Mesenchymal stem cell (in vitro differentiated cells and primary cell): ENCODE measurements around the gene EPS15.

ENCODE experiments used
- DNase-seq: peaks from one replicate; pipeline ENCODE4 v3.0.0-alpha.2; 2013
- H2AFZ ChIP-seq: one replicate; pipeline ENCODE4 v1.6.1; 2013; ENCODE audit warnings: low read depth, mild to moderate bottlenecking, control low read depth, inconsistent platforms, low read length, moderate library complexity
- H2AK5ac ChIP-seq: 2 replicates; pipeline ENCODE4 v1.6.1; 2013; ENCODE audit warnings: low read length, moderate library complexity, mild to moderate bottlenecking, inconsistent platforms; ENCODE audit not compliant: severe bottlenecking
- H2BK120ac ChIP-seq: one replicate; pipeline ENCODE4 v1.6.1; 2013; ENCODE audit warnings: low read depth, mild to moderate bottlenecking, inconsistent platforms, low read length, moderate library complexity
- H2BK12ac ChIP-seq, 2 experiments: one replicate each; pipeline ENCODE4 v1.6.1; 2013; ENCODE audit warnings: inconsistent platforms in 2 of 2, low read length in 2 of 2, mild to moderate bottlenecking in 2 of 2, moderate library complexity in 2 of 2, control low read depth in 1 of 2
- H2BK15ac ChIP-seq: one replicate; pipeline ENCODE4 v1.6.1; 2013; ENCODE audit warnings: mild to moderate bottlenecking, low read depth, inconsistent platforms; ENCODE audit not compliant: poor library complexity, severe bottlenecking
- H2BK5ac ChIP-seq: 2 replicates; pipeline ENCODE4 v1.6.1; 2013; ENCODE audit warnings: low read depth, mild to moderate bottlenecking, low read length, control low read depth, inconsistent platforms; ENCODE audit not compliant: poor library complexity, severe bottlenecking
- H3K14ac ChIP-seq, 2 experiments: one replicate each; pipeline ENCODE4 v1.6.1; 2013; ENCODE audit warnings: inconsistent platforms in 2 of 2, low read length in 2 of 2, control low read depth in 1 of 2, mild to moderate bottlenecking in 1 of 2, moderate library complexity in 1 of 2
- H3K18ac ChIP-seq, 2 experiments: one replicate each; pipeline ENCODE4 v1.6.1; 2013; ENCODE audit warnings: inconsistent platforms in 2 of 2, low read length in 2 of 2, control low read depth in 1 of 2, low read depth in 1 of 2, mild to moderate bottlenecking in 1 of 2
- H3K23ac ChIP-seq, 2 experiments: one replicate each; pipeline ENCODE4 v1.6.1; 2013; ENCODE audit warnings: inconsistent platforms in 2 of 2, low read length in 2 of 2, mild to moderate bottlenecking in 2 of 2, moderate library complexity in 2 of 2, control low read depth in 1 of 2
- H3K27ac ChIP-seq: 2 replicates; pipeline ENCODE4 v1.5.1; 2013; ENCODE audit warnings: mild to moderate bottlenecking, moderate library complexity, low read length, control low read depth, inconsistent platforms; ENCODE audit not compliant: poor library complexity, severe bottlenecking
- H3K27me3 ChIP-seq, 2 experiments: 2 replicates each; pipeline versions ENCODE4 v1.6.1 to v1.7.0; 2013; ENCODE audit warnings: low read length in 2 of 2, mild to moderate bottlenecking in 2 of 2, moderate library complexity in 2 of 2, control low read depth in 1 of 2, inconsistent platforms in 1 of 2; ENCODE audit not compliant: control insufficient read depth in 1 of 2, insufficient read depth in 1 of 2
- H3K36me3 ChIP-seq, 2 experiments: 2 replicates each; pipeline versions ENCODE4 v1.6.1 to v1.7.0; 2013; ENCODE audit warnings: low read length in 2 of 2, control low read depth in 1 of 2, inconsistent platforms in 1 of 2, low read depth in 1 of 2, mild to moderate bottlenecking in 1 of 2; ENCODE audit not compliant: insufficient read depth in 2 of 2, control insufficient read depth in 1 of 2
- H3K4ac ChIP-seq, 2 experiments: one replicate each; pipeline ENCODE4 v1.6.1; 2013; ENCODE audit warnings: inconsistent platforms in 2 of 2, low read length in 2 of 2, mild to moderate bottlenecking in 2 of 2, moderate library complexity in 2 of 2, control low read depth in 1 of 2, low read depth in 1 of 2
- H3K4me1 ChIP-seq: 2 replicates; pipeline ENCODE4 v1.6.1; 2013; ENCODE audit warnings: low read depth, low read length, control low read depth; ENCODE audit not compliant: control insufficient read depth, insufficient read depth
- H3K4me2 ChIP-seq: 2 replicates; pipeline ENCODE4 v1.6.1; 2013; ENCODE audit warnings: low read length, mild to moderate bottlenecking, inconsistent platforms; ENCODE audit not compliant: poor library complexity, severe bottlenecking
- H3K4me3 ChIP-seq, 2 experiments: 2 replicates each; pipeline versions ENCODE4 v1.5.1 to v1.7.0; 2013; ENCODE audit warnings: low read length in 2 of 2, mild to moderate bottlenecking in 2 of 2, control low read depth in 1 of 2, low read depth in 1 of 2; ENCODE audit not compliant: insufficient read depth in 1 of 2
- H3K79me1 ChIP-seq: replicated peaks from 2 replicates; pipeline ENCODE4 v1.6.1; 2013; ENCODE audit warnings: mild to moderate bottlenecking, control low read depth, low read length, inconsistent platforms; ENCODE audit not compliant: poor library complexity, severe bottlenecking
- H3K9ac ChIP-seq: 2 replicates; pipeline ENCODE4 v1.7.0; 2013; ENCODE audit warnings: mild to moderate bottlenecking, low read length, moderate library complexity
- H3K9me3 ChIP-seq: 2 replicates; pipeline ENCODE4 v1.7.0; 2013; ENCODE audit warnings: mild to moderate bottlenecking, low read length; ENCODE audit not compliant: control insufficient read depth
- H4K8ac ChIP-seq: one replicate; pipeline ENCODE4 v1.6.1; 2013; ENCODE audit warnings: inconsistent platforms, mild to moderate bottlenecking, low read length, moderate library complexity
- H4K91ac ChIP-seq: one replicate; pipeline ENCODE4 v1.6.1; 2013; ENCODE audit warnings: mild to moderate bottlenecking, low read length, inconsistent platforms
- WGBS: methylation state at CpG from one replicate; pipeline ENCODE4 v1.1.7; 2013; ENCODE audit warnings: mixed read lengths; 5-methylcytosine and 5-hydroxymethylcytosine counted together

The EPS15 gene

DNA sequence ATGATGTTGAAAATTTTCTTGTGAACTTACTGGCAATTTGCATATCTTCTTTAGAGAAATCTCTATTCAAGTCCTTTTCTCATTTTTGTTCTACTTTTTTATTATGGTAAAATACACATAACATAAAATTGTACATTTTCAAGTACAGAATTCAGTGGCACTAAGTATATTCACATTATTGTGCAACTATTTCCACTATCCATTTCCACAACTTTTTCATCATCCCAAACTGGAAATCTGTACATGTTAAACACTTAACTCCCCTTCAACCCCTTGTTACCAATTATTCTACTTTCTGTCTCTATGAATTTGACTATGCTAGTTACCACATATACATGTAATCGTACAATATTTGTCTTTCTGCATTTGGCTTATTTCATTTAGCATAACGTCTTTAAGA is 19.4 kb downstream of the EPS15 start:
- Histone ChIP-seq H3K27ac (no peak overlapping the region), H2BK15ac (no peak overlapping the region), H4K91ac (no peak overlapping the region), H2BK5ac (no peak overlapping the region), H3K4me2 (no peak overlapping the region), H3K18ac (no peak overlapping the region), H3K4ac (no peak overlapping the region), H2AK5ac (no peak overlapping the region), H3K9ac (no peak overlapping the region), H3K4me1 (no peaks in the 10 kb centered on the region), H2AFZ (no peak overlapping the region), H4K8ac (no peak overlapping the region), H3K36me3 (peaks cover 5 to 12% of the 10 kb centered on the region in 2 experiments), H3K23ac (no peak overlapping the region), H3K79me1 (peaks cover 17% of the 10 kb centered on the region), H3K27me3 (no peaks in the 10 kb centered on the region), H3K14ac (no peak overlapping the region), H3K9me3 (no peaks in the 10 kb centered on the region), H3K4me3 (no peak overlapping the region), H2BK12ac (no peak overlapping the region), H2BK120ac (no peak overlapping the region)
- no peak for DNase-seq
- WGBS, result 97% methylated on average over 2 of the region's 2 CpGs

GRCh38 chr1:51498924-51499323 is 20.1 kb downstream of the EPS15 start:
- Histone ChIP-seq H4K8ac (no peak overlapping the region), H3K4me3 (no peak overlapping the region), H2AK5ac (no peak overlapping the region), H3K23ac (no peak overlapping the region), H2BK15ac (no peak overlapping the region), H4K91ac (no peak overlapping the region), H2BK12ac (no peak overlapping the region), H3K36me3 (peaks cover 3 to 12% of the 10 kb centered on the region in 2 experiments), H3K4me2 (no peak overlapping the region), H3K14ac (no peak overlapping the region), H2BK120ac (no peak overlapping the region), H3K4ac (no peak overlapping the region), H3K18ac (no peak overlapping the region), H3K9ac (no peak overlapping the region), H3K27me3 (no peaks in the 10 kb centered on the region), H3K4me1 (no peaks in the 10 kb centered on the region), H3K27ac (no peak overlapping the region), H2AFZ (no peak overlapping the region), H3K9me3 (no peaks in the 10 kb centered on the region), H2BK5ac (no peak overlapping the region), H3K79me1 (peaks cover 19% of the 10 kb centered on the region)
- DNase-seq, result no peak
- WGBS, result 100% methylated on average over 2 of the region's 2 CpGs

DNA sequence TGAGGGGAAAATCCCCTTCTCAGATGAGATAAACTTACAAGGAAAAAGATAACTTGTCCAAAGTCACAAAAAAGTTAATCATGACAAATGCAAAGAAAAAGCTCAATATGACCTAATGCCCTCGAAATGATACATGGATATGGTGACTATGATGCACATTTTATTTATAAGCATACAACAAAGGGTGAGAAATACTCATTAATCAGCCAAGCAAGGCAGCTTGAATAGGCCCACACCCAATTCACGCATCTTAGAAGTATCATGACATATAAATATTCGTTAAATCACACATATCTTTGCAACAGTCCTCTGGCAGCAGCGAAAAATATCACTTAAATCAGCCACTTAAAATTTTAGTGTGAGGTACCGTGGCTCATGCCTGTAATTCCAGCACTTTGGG is 21.7 kb downstream of the EPS15 start:
- 91% methylated on average over 4 of the region's 5 CpGs for WGBS
- Histone ChIP-seq H3K79me1 (peaks cover 18% of the 10 kb centered on the region), H3K23ac (no peak overlapping the region), H3K4me3 (no peak overlapping the region), H2AK5ac (no peak overlapping the region), H2BK120ac (no peak overlapping the region), H2BK15ac (no peak overlapping the region), H3K4me1 (no peaks in the 10 kb centered on the region), H2BK5ac (no peak overlapping the region), H3K9me3 (no peaks in the 10 kb centered on the region), H3K14ac (no peak overlapping the region), H3K4ac (no peak overlapping the region), H3K9ac (no peak overlapping the region), H3K27ac (no peak overlapping the region), H3K27me3 (no peaks in the 10 kb centered on the region), H3K4me2 (no peak overlapping the region), H4K91ac (no peak overlapping the region), H2BK12ac (no peak overlapping the region), H4K8ac (no peak overlapping the region), H2AFZ (no peak overlapping the region), H3K18ac (no peak overlapping the region), H3K36me3 (peaks cover 3 to 6% of the 10 kb centered on the region in 2 experiments)
- no peak for DNase-seq

- Histone ChIP-seq H3K79me1 (peaks cover 16% of the 10 kb centered on the region), H3K4ac (no peak overlapping the region), H3K27me3 (no peaks in the 10 kb centered on the region), H2BK120ac (no peak overlapping the region), H3K9ac (no peak overlapping the region), H3K4me3 (no peak overlapping the region), H4K91ac (no peak overlapping the region), H2AK5ac (no peak overlapping the region), H3K36me3 (peaks cover 0 to 2% of the 10 kb centered on the region in 2 experiments), H4K8ac (no peak overlapping the region), H2AFZ (no peak overlapping the region), H3K23ac (no peak overlapping the region), H2BK5ac (no peak overlapping the region), H3K4me1 (no peaks in the 10 kb centered on the region), H2BK15ac (no peak overlapping the region), H2BK12ac (no peak overlapping the region), H3K18ac (no peak overlapping the region), H3K27ac (no peak overlapping the region), H3K9me3 (no peaks in the 10 kb centered on the region), H3K4me2 (no peak overlapping the region), H3K14ac (no peak overlapping the region)
- WGBS, result 100% methylated on average over 1 of the region's 1 CpG
- no peak for DNase-seq
Measured at GRCh38 chr1:51494138-51494830, 24.8 kb downstream of the EPS15 start.
